Duodenal mucosa (tissue), 2 donors: ENCODE measurements around the gene KLHL17.
"Not testable (repeated sequence)": the region's sequence is repeated elsewhere in the genome, so short reads cannot be mapped to it uniquely, and the experiment has no call there.

Experiments used
- H3K27ac ChIP-seq: one replicate; pipeline ENCODE4 v1.7.0; 2013; ENCODE audit warnings: low read depth, low read length
- H3K27me3 ChIP-seq, 2 donors: one replicate each; pipeline ENCODE4 v1.7.0; 2013; ENCODE audit warnings: low read length in 2 of 2, control low read depth in 1 of 2; ENCODE audit not compliant: insufficient read depth in 2 of 2, control insufficient read depth in 1 of 2
- H3K36me3 ChIP-seq, 2 donors: one replicate each; pipeline ENCODE4 v1.7.0; 2013; ENCODE audit warnings: low read length in 2 of 2, control low read depth in 1 of 2; ENCODE audit not compliant: insufficient read depth in 2 of 2, control insufficient read depth in 1 of 2
- H3K4me1 ChIP-seq, 2 donors: one replicate each; pipeline ENCODE4 v1.7.0; 2013; ENCODE audit warnings: low read length in 2 of 2, control low read depth in 1 of 2; ENCODE audit not compliant: insufficient read depth in 2 of 2, control insufficient read depth in 1 of 2
- H3K4me3 ChIP-seq, 2 donors: one replicate each; pipeline ENCODE4 v1.7.0; 2013; ENCODE audit warnings: low read length in 2 of 2, low read depth in 1 of 2
- H3K9ac ChIP-seq, 2 donors: one replicate each; pipeline ENCODE4 v1.7.0; 2013; ENCODE audit warnings: low read length in 2 of 2, low read depth in 1 of 2
- H3K9me3 ChIP-seq, 2 donors: one replicate each; pipeline ENCODE4 v1.7.0; 2013; ENCODE audit warnings: low read length in 2 of 2, control low read depth in 1 of 2; ENCODE audit not compliant: control insufficient read depth in 1 of 2

The KLHL17 gene

DNA sequence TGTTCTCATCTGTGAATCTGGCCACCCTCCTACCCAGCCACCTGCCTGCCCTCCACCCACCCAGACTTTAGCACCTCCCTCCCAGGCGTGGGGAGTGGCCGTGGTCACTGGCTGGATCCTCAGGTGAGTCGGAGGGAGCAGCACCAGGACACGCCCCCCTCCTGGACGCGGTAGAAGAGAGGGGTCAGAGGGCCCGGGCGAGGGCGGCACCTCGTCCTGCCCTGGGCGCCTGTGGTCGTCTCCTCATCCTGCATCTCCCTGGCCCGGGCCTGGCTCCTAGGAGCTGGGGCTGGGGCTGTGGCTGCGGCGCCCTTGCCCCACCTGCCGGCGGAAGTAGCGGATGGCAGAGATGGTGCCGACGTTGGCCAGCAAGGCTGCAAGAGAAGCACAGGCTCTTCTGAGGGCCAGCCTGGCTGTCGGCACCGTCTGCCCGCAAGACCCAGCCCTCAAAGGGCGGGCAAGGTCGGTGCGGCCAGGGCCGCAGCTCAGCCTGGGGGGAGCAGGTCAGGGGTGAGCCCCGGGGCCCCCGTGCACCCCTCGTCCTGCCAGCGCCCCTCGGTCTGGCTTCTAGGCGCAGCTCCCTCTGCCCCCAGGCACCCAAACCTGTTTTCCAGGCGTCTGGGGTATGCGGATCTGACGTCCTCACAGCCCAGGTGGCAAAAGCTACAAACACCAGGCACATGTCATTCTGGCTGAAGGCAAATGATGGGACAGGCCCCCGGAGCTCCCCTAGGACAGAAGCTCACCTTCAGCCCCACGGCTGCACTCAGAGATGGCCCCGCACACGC is 15.7 kb downstream of the KLHL17 start:
- Histone ChIP-seq H3K36me3 (no peaks in the 10 kb centered on the region), H3K4me3 (peak overlapping the region in 1 of 2 donors; percentile 8), H3K4me1 (peaks cover 0 to 4% of the 10 kb centered on the region in 2 donors), H3K9me3 (no peaks in the 10 kb centered on the region), H3K27ac (no peak overlapping the region), H3K9ac (no peak overlapping the region), H3K27me3 (peaks cover 8 to 12% of the 10 kb centered on the region in 2 donors)

DNA sequence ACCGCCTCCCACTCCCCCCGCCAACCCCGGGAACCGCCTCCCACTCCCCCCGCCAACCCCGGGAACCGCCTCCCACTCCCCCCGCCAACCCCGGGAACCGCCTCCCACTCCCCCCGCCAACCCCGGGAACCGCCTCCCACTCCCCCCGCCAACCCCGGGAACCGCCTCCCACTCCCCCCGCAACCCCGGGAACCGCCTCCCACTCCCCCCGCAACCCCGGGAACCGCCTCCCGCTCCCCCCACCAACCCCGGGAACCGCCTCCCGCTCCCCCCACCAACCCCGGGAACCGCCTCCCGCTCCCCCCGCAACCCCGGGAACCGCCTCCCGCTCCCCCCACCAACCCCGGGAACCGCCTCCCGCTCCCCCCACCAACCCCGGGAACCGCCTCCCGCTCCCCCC is 16.4 kb downstream of the KLHL17 start:
- H3K9me3 ChIP-seq, H3K27ac ChIP-seq, H3K4me3 ChIP-seq, H3K36me3 ChIP-seq, H3K4me1 ChIP-seq, H3K27me3 ChIP-seq, H3K9ac ChIP-seq: not testable (repeated sequence)

DNA sequence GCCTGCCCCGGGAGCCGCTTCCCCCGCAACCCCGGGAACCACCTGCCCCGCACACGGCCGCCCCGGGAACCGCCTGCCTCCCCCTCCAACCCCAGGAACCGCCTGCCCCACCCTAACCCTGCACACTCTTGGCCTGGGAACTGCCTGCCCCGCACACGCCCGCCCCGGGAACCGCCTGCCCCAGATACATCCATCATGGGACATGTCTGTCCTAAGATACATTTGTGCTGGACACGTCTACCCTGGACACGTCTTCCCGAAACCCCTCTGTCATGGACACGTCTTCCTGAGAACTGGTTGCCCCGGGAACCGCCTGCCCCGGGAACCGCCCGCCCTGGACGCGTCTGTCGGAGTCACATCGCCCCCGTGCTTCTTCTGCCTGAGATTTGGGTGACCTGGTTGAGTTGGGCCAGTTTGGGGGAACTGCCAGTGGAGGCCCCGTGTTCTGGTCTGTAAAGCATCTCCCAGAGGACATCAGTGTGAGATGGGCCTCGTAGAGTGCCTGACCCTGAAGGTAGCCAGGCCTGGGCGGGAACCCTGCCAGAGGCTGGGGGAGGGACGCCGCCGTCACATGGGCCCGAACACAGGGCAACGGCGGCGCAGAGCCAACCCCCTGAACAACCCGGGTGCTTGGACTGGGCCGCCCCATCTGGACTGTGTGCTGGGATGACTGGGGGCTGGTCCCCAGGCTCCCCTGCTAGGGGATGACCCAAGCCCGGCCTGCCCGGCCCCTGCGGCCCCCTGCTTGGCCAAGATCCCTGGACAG is 17.9 kb downstream of the KLHL17 start:
- no peak overlapping the region for H3K4me3 ChIP-seq
- H3K4me1 ChIP-seq, result peaks cover 0 to 4% of the 10 kb centered on the region in 2 donors
- H3K27me3 ChIP-seq, result peaks cover 9 to 17% of the 10 kb centered on the region in 2 donors
- no peak overlapping the region for H3K27ac ChIP-seq
- H3K9me3 ChIP-seq, result no peaks in the 10 kb centered on the region
- no peak overlapping the region for H3K9ac ChIP-seq
- no peaks in the 10 kb centered on the region for H3K36me3 ChIP-seq

DNA sequence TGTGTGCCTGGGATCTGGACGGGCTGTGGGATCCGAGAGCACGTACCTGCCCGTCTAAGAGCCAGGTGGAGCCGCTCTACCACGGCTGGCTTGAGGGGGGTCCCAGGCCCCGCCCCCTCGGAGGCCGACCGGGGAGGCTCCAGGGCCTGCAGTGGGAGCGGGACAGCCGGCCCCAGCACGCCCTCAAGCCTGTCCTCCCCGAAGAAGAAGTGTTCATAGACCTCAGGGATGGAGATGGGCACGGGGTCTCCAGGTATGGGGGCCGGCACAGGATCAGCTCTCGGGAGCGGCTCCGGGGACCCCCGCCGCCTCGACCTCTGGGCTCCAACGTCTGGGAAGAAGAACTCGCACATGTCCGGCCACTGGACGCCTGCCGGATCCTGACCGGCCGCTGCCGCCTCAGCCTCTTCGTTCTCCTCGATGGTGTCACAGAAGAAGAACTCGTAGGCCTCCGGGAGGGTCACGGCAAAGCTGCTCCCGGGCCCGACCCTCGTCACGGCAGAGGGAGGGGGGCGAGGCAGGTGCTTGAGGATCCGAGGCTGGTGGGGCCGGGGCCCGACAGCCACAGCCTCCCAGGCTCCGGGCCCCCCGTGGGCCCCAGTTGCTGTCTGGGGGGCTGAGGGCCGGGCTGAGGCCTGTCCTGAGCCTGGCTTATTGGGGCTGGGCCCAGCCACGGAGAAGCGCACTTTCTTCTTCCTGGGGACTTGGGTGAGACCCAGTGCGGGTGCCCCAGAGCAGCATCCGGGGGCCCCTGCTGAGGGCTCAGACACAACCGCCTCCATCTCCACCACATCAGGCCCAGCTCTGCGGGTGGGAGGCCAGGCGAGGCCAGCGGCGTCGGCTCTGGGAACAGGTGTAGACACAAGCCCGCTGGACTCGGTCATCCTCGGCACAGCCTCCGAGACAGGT is 18.7 kb downstream of the KLHL17 start:
- H3K27ac ChIP-seq, result no peak overlapping the region
- H3K27me3 ChIP-seq, result peaks cover 9 to 22% of the 10 kb centered on the region in 2 donors
- H3K9ac ChIP-seq, result no peak overlapping the region
- no peak overlapping the region for H3K4me3 ChIP-seq
- peaks cover 0 to 4% of the 10 kb centered on the region in 2 donors for H3K4me1 ChIP-seq
- H3K9me3 ChIP-seq, result no peaks in the 10 kb centered on the region
- no peaks in the 10 kb centered on the region for H3K36me3 ChIP-seq

DNA sequence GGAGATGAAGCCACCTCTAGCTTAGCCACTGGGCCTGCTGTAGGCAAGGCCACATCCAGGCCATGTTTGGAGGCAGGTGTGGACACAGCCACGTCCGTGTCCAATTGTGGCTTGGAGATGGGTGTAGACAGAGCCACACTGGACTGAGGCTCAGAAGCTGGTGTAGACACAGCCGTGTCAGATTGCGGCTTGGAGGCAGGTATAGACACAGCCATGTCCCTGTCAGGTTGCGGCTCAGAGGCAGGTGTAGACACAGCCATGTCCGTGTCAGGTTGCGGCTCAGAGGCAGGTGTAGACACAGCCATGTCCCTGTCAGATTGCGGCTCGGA is 19.3 kb downstream of the KLHL17 start:
- Histone ChIP-seq H3K36me3 (no peaks in the 10 kb centered on the region), H3K27me3 (peaks cover 9 to 22% of the 10 kb centered on the region in 2 donors), H3K4me3 (no peak overlapping the region), H3K4me1 (peaks cover 0 to 4% of the 10 kb centered on the region in 2 donors), H3K9me3 (no peaks in the 10 kb centered on the region), H3K27ac (no peak overlapping the region), H3K9ac (no peak overlapping the region)

DNA sequence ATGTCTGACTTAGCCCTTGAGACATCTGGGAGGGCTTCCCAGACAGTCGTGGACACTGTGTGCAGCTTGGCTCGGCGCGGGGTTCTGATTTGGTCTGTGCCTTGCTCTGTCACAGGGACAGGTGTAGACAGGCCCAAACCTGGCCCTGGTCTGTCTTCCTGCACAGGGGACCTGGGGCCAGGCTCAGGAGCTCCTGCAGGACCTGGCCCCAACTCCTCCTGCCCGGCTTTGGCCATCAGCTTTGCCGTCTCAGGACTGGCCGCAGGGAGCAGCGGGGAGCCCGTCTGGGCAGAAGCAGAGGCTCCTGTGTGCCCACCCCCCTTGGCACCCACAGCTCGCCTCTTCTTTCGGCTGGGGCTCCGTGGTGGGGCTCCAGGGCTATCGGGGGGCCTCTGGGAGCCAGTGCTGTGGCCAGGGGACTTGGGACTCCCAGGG is 19.8 kb downstream of the KLHL17 start:
- Histone ChIP-seq H3K27ac (no peak overlapping the region), H3K9me3 (no peaks in the 10 kb centered on the region), H3K4me1 (peaks cover 0 to 4% of the 10 kb centered on the region in 2 donors), H3K36me3 (no peaks in the 10 kb centered on the region), H3K27me3 (peaks cover 11 to 24% of the 10 kb centered on the region in 2 donors), H3K9ac (no peak overlapping the region), H3K4me3 (no peak overlapping the region)

DNA sequence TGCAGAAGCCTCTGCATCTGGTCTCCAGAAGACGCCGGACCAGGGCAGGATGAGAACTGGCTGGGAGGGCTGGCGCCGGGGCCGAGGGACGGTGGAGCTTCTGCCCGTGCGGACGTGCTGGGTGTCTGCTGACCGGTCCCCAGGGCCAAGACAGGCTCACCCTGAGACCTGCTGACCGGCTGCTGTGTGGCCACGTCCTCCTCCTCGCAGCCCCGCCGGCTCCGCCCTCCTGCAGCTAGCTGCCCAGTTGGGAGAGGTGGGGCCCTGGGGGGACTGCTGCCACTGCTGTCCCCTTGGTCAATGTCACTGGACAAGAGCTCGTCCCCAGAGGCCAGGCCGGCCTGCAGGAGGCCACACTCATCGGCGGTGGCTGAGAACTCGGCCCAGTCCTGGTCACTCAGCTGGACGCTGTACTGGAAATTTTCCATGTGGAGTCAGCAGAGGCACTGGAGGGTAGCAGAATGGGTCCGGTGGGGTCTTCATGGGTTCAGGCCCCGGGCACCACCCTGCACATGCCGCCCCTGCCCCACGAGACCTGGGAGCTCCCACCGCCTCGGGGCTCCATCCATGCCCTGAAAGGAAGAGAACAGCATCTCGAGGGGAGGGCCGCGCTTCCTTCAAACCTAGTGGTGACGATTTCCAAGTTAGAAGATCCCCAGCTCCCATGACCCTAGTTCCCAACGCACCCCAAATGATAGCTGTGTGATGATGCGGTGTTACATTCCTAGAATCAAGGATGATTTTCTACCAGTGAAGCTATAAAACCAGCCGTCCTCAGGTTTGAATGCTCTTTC is 20.4 kb downstream of the KLHL17 start:
- H3K4me3 ChIP-seq, result no peak overlapping the region
- no peaks in the 10 kb centered on the region for H3K9me3 ChIP-seq
- no peaks in the 10 kb centered on the region for H3K36me3 ChIP-seq
- H3K27ac ChIP-seq, result no peak overlapping the region
- no peak overlapping the region for H3K9ac ChIP-seq
- H3K27me3 ChIP-seq, result peaks cover 14 to 27% of the 10 kb centered on the region in 2 donors
- H3K4me1 ChIP-seq, result peaks cover 0 to 4% of the 10 kb centered on the region in 2 donors

DNA sequence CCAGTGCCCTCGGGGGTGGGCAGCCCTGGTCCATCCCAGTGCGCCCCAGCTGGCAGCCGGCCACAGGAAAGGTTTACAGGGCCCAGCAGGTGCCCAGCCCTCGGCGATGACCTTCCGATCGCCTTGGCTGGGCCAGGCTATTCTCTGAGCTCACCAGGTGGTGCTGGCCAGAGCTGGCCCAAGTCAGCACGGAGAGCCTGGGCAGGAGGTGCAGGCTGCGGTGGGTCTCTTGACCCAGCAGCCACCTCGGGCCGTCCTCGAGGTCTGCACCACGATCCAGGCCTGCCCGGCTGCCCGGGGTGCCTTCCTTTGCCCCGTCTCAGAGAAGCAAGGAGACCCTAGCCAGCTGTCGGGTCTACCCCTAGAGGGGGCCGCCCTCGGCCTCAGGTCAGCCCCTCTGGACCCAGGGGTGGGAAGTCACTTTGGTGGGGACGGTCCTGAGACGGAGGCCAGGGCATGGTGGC is 21.1 kb downstream of the KLHL17 start:
- Histone ChIP-seq H3K4me3 (no peak overlapping the region), H3K27ac (no peak overlapping the region), H3K27me3 (peaks cover 14 to 27% of the 10 kb centered on the region in 2 donors), H3K36me3 (no peaks in the 10 kb centered on the region), H3K9me3 (no peaks in the 10 kb centered on the region), H3K9ac (no peak overlapping the region), H3K4me1 (no peaks in the 10 kb centered on the region)

DNA sequence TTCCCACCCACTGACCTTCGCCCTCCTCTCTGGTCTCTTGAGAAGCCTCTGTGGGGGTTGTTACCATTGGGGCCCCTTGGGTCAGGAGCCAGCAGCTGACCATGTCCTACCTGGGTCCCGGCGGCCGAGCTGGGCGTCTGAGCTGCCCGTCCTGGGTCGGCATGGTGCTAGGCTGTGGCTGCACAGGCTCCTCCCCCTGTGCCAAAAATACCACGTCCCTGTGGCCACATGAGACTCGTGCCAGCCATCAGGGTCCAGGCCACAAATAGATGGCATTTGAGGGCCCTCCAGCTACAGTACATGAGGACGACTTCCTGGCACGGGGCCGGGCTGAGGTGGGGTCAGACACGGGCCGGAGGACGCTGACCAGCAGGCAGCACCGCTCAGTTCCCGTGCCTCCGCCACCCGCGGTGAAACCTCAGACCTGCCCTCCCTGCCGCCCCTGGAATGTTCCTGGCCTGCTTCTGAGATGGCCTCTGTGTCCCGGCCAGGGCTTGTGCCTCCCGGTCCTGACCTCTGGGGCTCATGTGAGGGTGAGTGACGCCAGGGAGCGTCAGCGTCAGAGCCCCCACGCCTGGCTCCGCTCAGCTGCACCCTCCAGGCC is 21.7 kb downstream of the KLHL17 start, which contains the start of gene PERM1:
Gene PERM1 (minus strand): TSS at position 139 of the 604 bp plus-strand sequence. CDS start 1,064 bp downstream, outside the sequence.
- no peaks in the 10 kb centered on the region for H3K4me1 ChIP-seq
- H3K27me3 ChIP-seq, result peaks cover 14 to 27% of the 10 kb centered on the region in 2 donors
- no peaks in the 10 kb centered on the region for H3K36me3 ChIP-seq
- no peak within 1 kb of the TSS for H3K4me3 ChIP-seq
- H3K27ac ChIP-seq, result no peak within 1 kb of the TSS
- no peaks in the 10 kb centered on the region for H3K9me3 ChIP-seq
- no peak within 1 kb of the TSS for H3K9ac ChIP-seq
